ENCODE results near the gene TDRD10. TPM values are rescaled to one million over a fixed set of nuclear protein-coding genes. Genes with fewer than 3 reads are reported as not detected.

The TDRD10 gene
- total RNA-seq, 2 donors from 2014 or later: not detected

- H3K4me3 Mint-ChIP-seq: peak within 1 kb of the TSS; percentile 42
- no peak within 1 kb of the TSS for H3K27ac Mint-ChIP-seq
- peaks cover 22% of the 10 kb centered on the region for H3K27me3 Mint-ChIP-seq
- H3K4me1 Mint-ChIP-seq: peaks cover 4% of the 10 kb centered on the region
- ATAC-seq (replicated peaks): peak; percentile 95
- H3K36me3 Mint-ChIP-seq (ENCODE audit: low read depth): no peaks in the 10 kb centered on the region
- no peaks in the 10 kb centered on the region for H3K9me3 Mint-ChIP-seq
These were observed 65.6 kb downstream of the TDRD10 start, which contains the start of gene CHRNB2 for GRCh38 chr1:154567386-154568156. Gene CHRNB2 (plus strand): TSS chr1:154567778. CDS start chr1:154568045, 267 bp downstream.

- Mint-ChIP-seq H3K36me3 (ENCODE audit: low read depth) (no peaks in the 10 kb centered on the region), H3K9me3 (no peaks in the 10 kb centered on the region), H3K27ac (no peak overlapping the region), H3K4me3 (peak overlapping the region; percentile 42), H3K27me3 (peaks cover 22% of the 10 kb centered on the region), H3K4me1 (peaks cover 4% of the 10 kb centered on the region)
- ATAC-seq (replicated peaks): peak; percentile 15
These were observed 66.3 kb downstream of the TDRD10 start for GRCh38 chr1:154568157-154568815.

- Mint-ChIP-seq H3K4me1 (peaks cover 8% of the 10 kb centered on the region), H3K4me3 (no peak overlapping the region), H3K9me3 (no peaks in the 10 kb centered on the region), H3K27me3 (peaks cover 20% of the 10 kb centered on the region), H3K36me3 (ENCODE audit: low read depth) (no peaks in the 10 kb centered on the region), H3K27ac (no peak overlapping the region)
- ATAC-seq (replicated peaks): no peak
These were observed 69.4 kb downstream of the TDRD10 start for GRCh38 chr1:154571244-154571963.

GRCh38 chr1:154571964-154572288 is 69.9 kb downstream of the TDRD10 start:
- Mint-ChIP-seq H3K36me3 (ENCODE audit: low read depth) (no peaks in the 10 kb centered on the region), H3K4me1 (peaks cover 8% of the 10 kb centered on the region), H3K27me3 (peaks cover 15% of the 10 kb centered on the region), H3K27ac (no peak overlapping the region), H3K4me3 (no peak overlapping the region), H3K9me3 (no peaks in the 10 kb centered on the region)
- ATAC-seq (replicated peaks): no peak

- Mint-ChIP-seq H3K27me3 (peaks cover 10% of the 10 kb centered on the region), H3K9me3 (no peaks in the 10 kb centered on the region), H3K4me3 (no peak overlapping the region), H3K36me3 (ENCODE audit: low read depth) (no peaks in the 10 kb centered on the region), H3K4me1 (peaks cover 5% of the 10 kb centered on the region), H3K27ac (no peak overlapping the region)
- ATAC-seq (replicated peaks): no peak
These were observed 70.6 kb downstream of the TDRD10 start for GRCh38 chr1:154572468-154573167.

GRCh38 chr1:154573168-154573510 is 71.1 kb downstream of the TDRD10 start:
- Mint-ChIP-seq H3K27me3 (peaks cover 7% of the 10 kb centered on the region), H3K27ac (no peak overlapping the region), H3K4me3 (no peak overlapping the region), H3K36me3 (ENCODE audit: low read depth) (peaks cover under 1% of the 10 kb centered on the region), H3K9me3 (no peaks in the 10 kb centered on the region), H3K4me1 (peaks cover 4% of the 10 kb centered on the region)
- ATAC-seq (replicated peaks): no peak

GRCh38 chr1:154574716-154575115 is 72.7 kb downstream of the TDRD10 start:
- Mint-ChIP-seq H3K36me3 (ENCODE audit: low read depth) (peaks cover 16% of the 10 kb centered on the region), H3K27ac (no peak overlapping the region), H3K4me3 (no peak overlapping the region), H3K27me3 (peaks cover 2% of the 10 kb centered on the region), H3K4me1 (peaks cover 4% of the 10 kb centered on the region), H3K9me3 (no peaks in the 10 kb centered on the region)
- ATAC-seq (replicated peaks): no peak

- Mint-ChIP-seq H3K36me3 (ENCODE audit: low read depth) (peaks cover 22% of the 10 kb centered on the region), H3K4me3 (no peak overlapping the region), H3K4me1 (peaks cover 4% of the 10 kb centered on the region), H3K27ac (no peak overlapping the region), H3K9me3 (no peaks in the 10 kb centered on the region), H3K27me3 (no peaks in the 10 kb centered on the region)
- no peak for ATAC-seq (replicated peaks)
These were observed 73.3 kb downstream of the TDRD10 start for GRCh38 chr1:154575147-154575927.

GRCh38 chr1:154575951-154576566 is 74.0 kb downstream of the TDRD10 start:
- H3K4me1 Mint-ChIP-seq: peaks cover 4% of the 10 kb centered on the region
- no peak overlapping the region for H3K4me3 Mint-ChIP-seq
- H3K36me3 Mint-ChIP-seq (ENCODE audit: low read depth): peaks cover 29% of the 10 kb centered on the region
- no peaks in the 10 kb centered on the region for H3K9me3 Mint-ChIP-seq
- no peak overlapping the region for H3K27ac Mint-ChIP-seq
- H3K27me3 Mint-ChIP-seq: no peaks in the 10 kb centered on the region
- ATAC-seq (replicated peaks): no peak

- Mint-ChIP-seq H3K27me3 (no peaks in the 10 kb centered on the region), H3K9me3 (no peaks in the 10 kb centered on the region), H3K36me3 (ENCODE audit: low read depth) (peaks cover 44% of the 10 kb centered on the region), H3K4me1 (peaks cover 4% of the 10 kb centered on the region), H3K4me3 (no peak overlapping the region), H3K27ac (no peak overlapping the region)
- ATAC-seq (replicated peaks): no peak
These were observed 75.5 kb downstream of the TDRD10 start for GRCh38 chr1:154577346-154578057.

- no peak for ATAC-seq (replicated peaks)
- no peak overlapping the region for H3K4me3 Mint-ChIP-seq
- H3K27ac Mint-ChIP-seq: no peak overlapping the region
- H3K9me3 Mint-ChIP-seq: no peaks in the 10 kb centered on the region
- peaks cover 4% of the 10 kb centered on the region for H3K4me1 Mint-ChIP-seq
- no peaks in the 10 kb centered on the region for H3K27me3 Mint-ChIP-seq
- H3K36me3 Mint-ChIP-seq (ENCODE audit: low read depth): peaks cover 49% of the 10 kb centered on the region
These were observed 76.0 kb downstream of the TDRD10 start for GRCh38 chr1:154578058-154578418.

GRCh38 chr1:154579374-154579773 is 77.4 kb downstream of the TDRD10 start:
- Mint-ChIP-seq H3K27me3 (no peaks in the 10 kb centered on the region), H3K4me1 (peaks cover 4% of the 10 kb centered on the region), H3K4me3 (no peak overlapping the region), H3K27ac (no peak overlapping the region), H3K36me3 (ENCODE audit: low read depth) (peaks cover 62% of the 10 kb centered on the region), H3K9me3 (no peaks in the 10 kb centered on the region)
- no peak for ATAC-seq (replicated peaks)

- Mint-ChIP-seq H3K4me1 (no peaks in the 10 kb centered on the region), H3K36me3 (ENCODE audit: low read depth) (peaks cover 86% of the 10 kb centered on the region), H3K27ac (no peak overlapping the region), H3K4me3 (no peak overlapping the region), H3K27me3 (no peaks in the 10 kb centered on the region), H3K9me3 (no peaks in the 10 kb centered on the region)
- no peak for ATAC-seq (replicated peaks)
These were observed 79.7 kb downstream of the TDRD10 start for GRCh38 chr1:154581766-154582165.
